ENCODE measurements around the gene CPNE7.

- no peak for TF ChIP-seq NFIC (IDR thresholded peaks at IDR 0.05)
- TF ChIP-seq YY1 (IDR thresholded peaks at IDR 0.05; ENCODE audit: low read depth), result no peak
- no peak for TF ChIP-seq EGR1 (IDR thresholded peaks at IDR 0.05)
- TF ChIP-seq EP300 (IDR thresholded peaks at IDR 0.05; ENCODE audit: borderline replicate concordance), result no peak
- no peak for TF ChIP-seq TCF12 (IDR thresholded peaks at IDR 0.05; ENCODE audit: low read depth)
- TF ChIP-seq MAX (IDR thresholded peaks at IDR 0.05), result no peak
- TF ChIP-seq REST (IDR thresholded peaks at IDR 0.05; ENCODE audit: low read depth), result no peak
- TF ChIP-seq USF1 (IDR thresholded peaks at IDR 0.05), result no peak
- TF ChIP-seq RAD21 (IDR thresholded peaks at IDR 0.05; ENCODE audit: low read depth), result no peak
- TF ChIP-seq TAF1 (IDR thresholded peaks at IDR 0.05; ENCODE audit: low read depth), result no peak
- TF ChIP-seq CEBPB (IDR thresholded peaks at IDR 0.05), result no peak
- TF ChIP-seq TEAD4 (IDR thresholded peaks at IDR 0.05), result no peak
- TF ChIP-seq CREB1 (IDR thresholded peaks at IDR 0.05; ENCODE audit: low read depth), result no peak
These were observed 29.2 kb downstream of the CPNE7 start for GRCh38 chr16:89604764-89605163.

Data from Ishikawa (cell line).